ENCODE results near the gene OSBPL9. TPM values are rescaled to one million over a fixed set of nuclear protein-coding genes. Genes with fewer than 3 reads are reported as not detected.

OSBPL9 gene
- total RNA-seq, 1 donor from 2014 or later, result 63.7 TPM

- no peak for TF ChIP-seq CTCF (IDR thresholded peaks at IDR 0.05)
- H3K27me3 Mint-ChIP-seq, result no peaks in the 10 kb centered on the region
- DNase-seq, result no peak
- no peak overlapping the region for H3K27ac Mint-ChIP-seq
- ChIA-PET POLR2A (no interaction called here), CTCF (no interaction called here)
- peaks cover 51% of the 10 kb centered on the region for H3K4me1 Mint-ChIP-seq
- ATAC-seq (ENCODE audit: low read depth), result no peak
- intact Hi-C loops (cut with micrococcal nuclease), result no loop called here
- no peaks in the 10 kb centered on the region for H3K9me3 Mint-ChIP-seq
- H3K4me3 Mint-ChIP-seq, result no peak overlapping the region
- H3K36me3 Mint-ChIP-seq (ENCODE audit: low read depth), result no peaks in the 10 kb centered on the region
Measured at GRCh38 chr1:51734896-51735745, 118.2 kb downstream of the OSBPL9 start.

- Mint-ChIP-seq H3K9me3 (no peaks in the 10 kb centered on the region), H3K4me1 (peaks cover 51% of the 10 kb centered on the region), H3K27ac (no peak overlapping the region), H3K4me3 (no peak overlapping the region), H3K36me3 (ENCODE audit: low read depth) (no peaks in the 10 kb centered on the region), H3K27me3 (no peaks in the 10 kb centered on the region)
- ChIA-PET CTCF (no interaction called here), POLR2A (no interaction called here)
- intact Hi-C loops (cut with micrococcal nuclease), result no loop called here
- ATAC-seq (ENCODE audit: low read depth) (no peak), DNase-seq (no peak)
- TF ChIP-seq CTCF (IDR thresholded peaks at IDR 0.05), result no peak
Measured at GRCh38 chr1:51735746-51736254, 118.9 kb downstream of the OSBPL9 start.

- CTCF ChIA-PET, result no interaction called here
- POLR2A ChIA-PET, result no interaction called here
- ATAC-seq (ENCODE audit: low read depth), result no peak
- intact Hi-C loops (cut with micrococcal nuclease), result no loop called here
- Mint-ChIP-seq H3K27ac (no peak overlapping the region), H3K4me1 (peaks cover 52% of the 10 kb centered on the region), H3K4me3 (no peak overlapping the region), H3K27me3 (no peaks in the 10 kb centered on the region), H3K36me3 (ENCODE audit: low read depth) (peaks cover 1% of the 10 kb centered on the region), H3K9me3 (no peaks in the 10 kb centered on the region)
- DNase-seq, result no peak
- TF ChIP-seq CTCF (IDR thresholded peaks at IDR 0.05), result no peak
Measured at GRCh38 chr1:51736702-51737101, 119.8 kb downstream of the OSBPL9 start.

GRCh38 chr1:51738681-51739080 is 121.8 kb downstream of the OSBPL9 start:
- Mint-ChIP-seq H3K36me3 (ENCODE audit: low read depth) (peaks cover 6% of the 10 kb centered on the region), H3K27me3 (no peaks in the 10 kb centered on the region), H3K4me3 (no peak overlapping the region), H3K27ac (no peak overlapping the region), H3K9me3 (no peaks in the 10 kb centered on the region), H3K4me1 (peaks cover 41% of the 10 kb centered on the region)
- no peak for ATAC-seq (ENCODE audit: low read depth)
- CTCF ChIA-PET, result no interaction called here
- POLR2A ChIA-PET, result interaction anchor here (0.6 kb wide), 1 partner anchor 9 kb away, joined by 4 read pairs; no protein-coding TSS in a partner anchor
- no peak for TF ChIP-seq CTCF (IDR thresholded peaks at IDR 0.05)
- DNase-seq, result no peak
- intact Hi-C loops (cut with micrococcal nuclease), result no loop called here

GRCh38 chr1:51740652-51741051 is 123.8 kb downstream of the OSBPL9 start:
- Mint-ChIP-seq H3K36me3 (ENCODE audit: low read depth) (peaks cover 10% of the 10 kb centered on the region), H3K9me3 (no peaks in the 10 kb centered on the region), H3K4me3 (no peak overlapping the region), H3K4me1 (peaks cover 35% of the 10 kb centered on the region), H3K27ac (no peak overlapping the region), H3K27me3 (no peaks in the 10 kb centered on the region)
- ATAC-seq (ENCODE audit: low read depth) (peak; percentile 34), DNase-seq (no peak)
- ChIA-PET CTCF (no interaction called here), POLR2A (no interaction called here)
- TF ChIP-seq CTCF (IDR thresholded peaks at IDR 0.05), result no peak
- intact Hi-C loops (cut with micrococcal nuclease), result no loop called here
